Smooth muscle cell of bladder (primary cell): ENCODE data around the gene ZAR1L. TPM values are rescaled to one million over a fixed set of nuclear protein-coding genes. Genes with fewer than 3 reads are reported as not detected.

ENCODE experiments used
- total RNA-seq: library from RNA; depleted of rRNA; stranded (reverse); fragments of >200 nt; gene quantifications from 2 replicates; pipeline ENCODE4 v1.2.3, GENCODE V29; 2014

Gene ZAR1L, protein sequence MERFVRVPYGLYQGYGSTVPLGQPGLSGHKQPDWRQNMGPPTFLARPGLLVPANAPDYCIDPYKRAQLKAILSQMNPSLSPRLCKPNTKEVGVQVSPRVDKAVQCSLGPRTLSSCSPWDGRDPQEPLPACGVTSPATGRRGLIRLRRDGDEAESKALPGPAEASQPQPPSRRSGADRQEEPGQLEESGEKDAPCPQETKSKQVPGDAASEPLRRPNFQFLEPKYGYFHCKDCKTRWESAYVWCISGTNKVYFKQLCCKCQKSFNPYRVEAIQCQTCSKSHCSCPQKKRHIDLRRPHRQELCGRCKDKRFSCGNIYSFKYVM
- not detected in 2 replicates for total RNA-seq

DNA sequence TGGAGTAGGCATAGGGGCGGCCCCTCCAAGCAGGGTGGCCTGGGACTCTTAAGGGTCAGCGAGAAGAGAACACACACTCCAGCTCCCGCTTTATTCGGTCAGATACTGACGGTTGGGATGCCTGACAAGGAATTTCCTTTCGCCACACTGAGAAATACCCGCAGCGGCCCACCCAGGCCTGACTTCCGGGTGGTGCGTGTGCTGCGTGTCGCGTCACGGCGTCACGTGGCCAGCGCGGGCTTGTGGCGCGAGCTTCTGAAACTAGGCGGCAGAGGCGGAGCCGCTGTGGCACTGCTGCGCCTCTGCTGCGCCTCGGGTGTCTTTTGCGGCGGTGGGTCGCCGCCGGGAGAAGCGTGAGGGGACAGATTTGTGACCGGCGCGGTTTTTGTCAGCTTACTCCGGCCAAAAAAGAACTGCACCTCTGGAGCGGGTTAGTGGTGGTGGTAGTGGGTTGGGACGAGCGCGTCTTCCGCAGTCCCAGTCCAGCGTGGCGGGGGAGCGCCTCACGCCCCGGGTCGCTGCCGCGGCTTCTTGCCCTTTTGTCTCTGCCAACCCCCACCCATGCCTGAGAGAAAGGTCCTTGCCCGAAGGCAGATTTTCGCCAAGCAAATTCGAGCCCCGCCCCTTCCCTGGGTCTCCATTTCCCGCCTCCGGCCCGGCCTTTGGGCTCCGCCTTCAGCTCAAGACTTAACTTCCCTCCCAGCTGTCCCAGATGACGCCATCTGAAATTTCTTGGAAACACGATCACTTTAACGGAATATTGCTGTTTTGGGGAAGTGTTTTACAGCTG is at the start of gene ZAR1L, which contains the start of gene BRCA2:
Gene ZAR1L (minus strand): TSS at position 126 of the 790 bp plus-strand sequence. CDS start 3,438 bp downstream, outside the sequence.
Gene BRCA2 (plus strand): TSS at position 271 of the 790 bp plus-strand sequence. CDS start 953 bp downstream, outside the sequence.

Other genes with a start within 250 kb of the ZAR1L start
- gene BRCA2, start 145 bp upstream of the ZAR1L start, total RNA-seq = 1.0 and 1.7 TPM in 2 replicates
- gene N4BP2L1, start 112.8 kb upstream of the ZAR1L start, total RNA-seq = 2.0 and 2.4 TPM in 2 replicates
- gene N4BP2L2, start 223.4 kb upstream of the ZAR1L start, total RNA-seq = 82.3 and 100 TPM in 2 replicates